Dermis microvascular lymphatic vessel endothelial cell (primary cell): ENCODE results near the gene TGM3. TPM values are rescaled to one million over a fixed set of nuclear protein-coding genes. Genes with fewer than 3 reads are reported as not detected.

ENCODE experiments used
- DNase-seq, 2 donors: peaks; one replicate each; pipeline versions ENCODE4 v3.0.0 to v3.0.0-alpha.2; 2010; ENCODE audit warnings: low read depth in 2 of 2
- total RNA-seq: library from RNA; depleted of rRNA; stranded (reverse); fragments of >200 nt; gene quantifications from 2 replicates; pipeline ENCODE4 v1.2.1, GENCODE V29; 2014

The TGM3 gene
- total RNA-seq, 1 donor from 2014 or later: not detected

DNA sequence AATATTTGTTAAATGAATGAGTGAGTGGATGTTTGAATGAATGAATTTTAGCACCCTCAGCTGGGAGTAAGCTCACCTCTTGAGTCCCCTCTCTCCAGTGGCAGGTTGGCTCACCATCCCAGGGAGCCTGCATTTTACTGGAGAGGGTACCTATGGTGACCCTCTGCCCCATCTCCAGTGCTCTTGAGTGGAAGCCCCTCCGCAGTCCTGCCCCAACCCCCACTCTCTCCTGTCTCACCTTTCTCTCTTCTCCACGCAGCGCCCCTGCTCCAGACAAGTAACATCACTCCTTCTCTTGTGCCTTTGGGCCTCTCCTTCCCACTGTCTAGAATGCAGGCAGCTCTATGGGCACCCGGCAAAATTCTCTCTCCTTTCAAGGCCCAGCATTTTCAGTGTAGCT, 11.3 kb downstream of the TGM3 start:
- DNase-seq: no peak

DNA sequence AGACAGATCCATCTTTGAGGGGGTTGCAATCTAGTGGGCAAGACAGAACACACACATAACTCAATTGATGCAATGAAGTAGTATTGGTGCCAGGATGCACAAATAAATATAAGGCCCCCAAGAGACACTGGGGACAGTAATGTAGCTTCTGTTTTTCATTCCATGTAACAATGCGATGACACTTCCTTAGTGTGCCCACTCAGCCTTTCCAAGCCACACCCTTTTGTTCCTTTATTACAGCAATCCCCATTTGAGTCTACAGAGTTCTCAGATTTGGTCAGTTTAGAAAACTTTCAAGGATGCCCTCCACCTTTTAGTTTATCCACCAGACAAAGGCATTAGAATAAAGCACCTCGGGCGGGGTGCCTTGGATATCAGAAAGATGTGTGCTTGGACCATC, 15.5 kb downstream of the TGM3 start:
- DNase-seq: no peak

DNA sequence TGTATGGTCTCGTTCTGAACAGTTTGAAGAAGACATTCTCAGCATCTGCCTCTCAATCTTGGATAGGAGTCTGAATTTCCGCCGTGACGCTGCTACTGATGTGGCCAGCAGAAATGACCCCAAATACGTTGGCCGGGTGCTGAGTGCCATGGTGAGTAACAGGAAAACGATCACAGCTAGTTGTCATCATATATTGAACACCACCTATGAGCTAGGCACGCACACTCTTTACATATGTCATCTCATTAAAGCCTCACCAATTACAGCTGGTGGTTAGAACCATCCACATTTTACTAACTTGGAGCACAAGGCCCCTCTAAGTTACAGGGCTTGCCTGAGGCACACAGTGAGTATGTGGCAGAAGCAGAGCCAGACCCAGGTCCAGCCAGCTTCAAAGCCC, 17.1 kb downstream of the TGM3 start:
- no peak for DNase-seq

DNA sequence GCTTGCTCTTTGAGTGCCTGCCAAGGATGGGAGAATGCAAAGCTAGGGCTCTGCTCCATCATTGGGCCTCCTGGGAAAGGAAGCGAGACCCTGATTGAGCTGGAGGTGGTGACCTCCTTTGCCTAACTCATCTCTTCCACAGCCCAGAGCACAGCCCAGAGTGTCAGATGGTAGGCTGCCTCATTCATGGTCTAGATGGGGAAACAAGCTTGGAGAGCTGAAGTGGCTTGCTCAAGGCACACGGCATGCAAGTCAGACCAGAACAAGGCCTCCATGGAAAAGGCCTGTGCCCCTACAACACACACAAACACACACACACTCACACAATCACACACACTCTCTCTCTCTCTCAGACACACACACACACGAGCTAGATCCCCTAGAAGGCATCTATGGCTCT, 17.5 kb downstream of the TGM3 start:
- DNase-seq: no peak

DNA sequence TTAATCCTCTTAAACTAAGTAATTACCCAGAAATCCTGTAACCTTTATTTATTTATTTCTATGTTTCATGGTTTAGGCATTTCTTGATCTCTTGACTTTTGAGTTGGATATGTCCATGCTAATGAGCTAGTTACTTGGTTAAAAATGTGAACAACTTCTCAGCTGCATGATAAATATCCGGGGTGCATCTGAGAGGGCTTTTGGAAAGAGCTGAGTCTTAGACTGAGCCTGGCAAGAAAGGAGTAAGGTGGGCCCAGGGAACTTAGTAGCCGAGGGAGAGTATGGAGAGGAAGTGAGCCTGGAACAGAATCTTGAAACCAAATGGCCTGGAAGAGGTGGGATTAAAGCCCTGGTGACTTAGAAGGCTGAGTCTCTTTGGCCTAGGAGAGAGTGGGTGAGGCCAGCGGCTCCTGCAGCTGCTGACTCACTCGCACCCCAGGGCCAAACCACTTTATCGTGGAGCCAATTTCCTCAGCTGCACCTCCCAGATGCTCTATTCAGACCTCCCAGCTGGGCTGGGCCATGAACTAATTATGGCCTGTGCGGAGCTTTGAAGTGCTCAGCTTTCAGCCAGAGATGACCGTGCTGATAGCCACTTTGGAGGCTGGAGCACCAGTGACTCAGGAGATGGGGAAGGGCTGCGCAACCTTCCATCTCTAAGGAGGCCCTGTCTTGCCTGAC, 19.1 kb downstream of the TGM3 start:
- no peak for DNase-seq

DNA sequence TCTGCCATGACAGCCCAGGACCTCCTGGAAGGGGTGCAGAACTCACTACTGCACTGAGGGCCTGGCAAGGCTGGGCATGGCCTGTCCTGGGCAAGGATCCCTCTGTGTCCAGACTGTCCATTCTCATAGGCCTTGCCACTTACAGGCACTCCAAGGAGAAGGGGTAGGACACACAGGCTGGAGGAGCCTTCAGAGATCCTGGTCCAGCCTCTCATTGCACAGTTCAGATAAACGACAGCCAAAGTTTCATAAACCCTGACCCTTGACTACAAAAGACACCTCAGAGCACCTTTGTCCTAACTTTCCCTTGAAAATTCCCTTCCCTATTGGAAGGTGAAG, 19.6 kb downstream of the TGM3 start:
- DNase-seq: no peak

DNA sequence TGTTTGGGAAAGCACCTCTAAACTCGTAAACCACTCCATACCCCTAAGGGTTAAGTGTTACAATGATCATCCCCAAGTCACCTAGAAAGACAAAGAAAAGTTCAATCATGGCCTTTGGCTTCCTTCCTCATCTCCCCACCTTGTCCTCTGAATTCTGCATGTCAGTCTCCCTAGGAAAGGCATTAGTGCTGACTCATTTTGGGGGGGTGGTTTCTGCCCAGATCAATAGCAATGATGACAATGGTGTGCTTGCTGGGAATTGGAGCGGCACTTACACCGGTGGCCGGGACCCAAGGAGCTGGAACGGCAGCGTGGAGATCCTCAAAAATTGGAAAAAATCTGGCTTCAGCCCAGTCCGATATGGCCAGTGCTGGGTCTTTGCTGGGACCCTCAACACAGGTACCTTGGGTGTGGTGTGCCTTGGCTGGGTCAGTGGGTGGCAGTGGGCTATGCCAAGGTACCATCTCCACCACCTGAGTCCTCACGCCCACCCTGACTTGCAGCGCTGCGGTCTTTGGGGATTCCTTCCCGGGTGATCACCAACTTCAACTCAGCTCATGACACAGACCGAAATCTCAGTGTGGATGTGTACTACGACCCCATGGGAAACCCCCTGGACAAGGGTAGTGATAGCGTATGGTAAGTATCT, 21.2 kb downstream of the TGM3 start:
- no peak for DNase-seq

DNA sequence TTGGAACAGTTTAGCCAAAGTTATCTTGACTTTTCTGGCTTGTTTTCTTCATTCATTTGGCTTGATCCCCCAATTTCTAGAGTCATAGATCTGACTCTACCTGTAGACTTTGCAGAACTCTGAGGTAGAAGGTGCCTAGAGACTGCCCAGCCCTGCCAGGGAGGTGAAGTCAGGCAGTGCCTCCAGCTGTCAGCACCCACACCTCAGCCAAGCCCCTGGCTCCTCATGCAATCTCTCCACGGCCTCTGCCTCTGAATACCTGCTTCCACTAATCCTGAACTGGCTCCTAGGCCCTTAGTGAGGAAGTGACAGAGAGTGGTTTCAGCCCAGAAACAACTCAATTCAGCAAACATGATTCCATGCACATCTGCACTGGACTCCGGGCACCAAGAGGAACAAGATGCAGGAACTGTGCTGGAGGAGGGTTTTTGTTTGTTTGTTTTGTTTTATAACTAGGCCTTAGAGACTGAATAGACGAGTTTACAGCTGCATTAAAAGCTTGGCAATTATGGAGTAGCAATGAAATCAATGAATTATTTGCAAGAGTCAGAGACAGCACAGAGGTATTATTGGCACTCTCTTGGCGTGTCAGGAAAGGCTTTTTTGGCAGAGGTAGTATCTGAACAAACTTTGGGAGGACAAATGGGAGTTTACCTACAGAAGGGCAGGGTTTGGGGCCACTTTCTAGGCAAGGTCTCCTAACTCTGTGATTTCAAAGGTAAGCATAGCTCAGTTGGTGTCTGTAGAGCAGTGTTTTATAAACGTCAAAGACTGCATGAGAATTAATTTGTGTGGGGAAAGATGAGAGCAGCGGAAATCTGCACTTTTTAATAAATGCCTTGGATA, 25.2 kb downstream of the TGM3 start:
- no peak for DNase-seq

DNA sequence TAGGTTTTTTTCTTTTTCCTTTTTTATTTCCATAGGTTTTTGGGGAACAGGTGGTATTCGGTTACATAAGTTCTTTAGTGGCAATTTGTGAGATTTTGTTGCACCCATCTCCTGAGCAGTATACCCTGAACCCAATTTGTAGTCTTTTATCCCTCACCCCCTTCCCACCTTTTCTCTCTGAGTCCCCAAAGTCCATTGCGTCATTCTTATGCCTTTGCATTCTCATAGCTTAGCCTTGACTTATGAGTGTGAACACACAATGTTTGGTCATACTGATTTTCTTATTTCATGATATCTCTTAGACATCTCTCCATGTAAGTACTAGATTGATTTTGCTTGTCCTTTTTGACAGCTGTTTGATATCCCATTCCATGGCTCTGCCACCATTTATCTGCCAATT, 27.2 kb downstream of the TGM3 start:
- DNase-seq: no peak

DNA sequence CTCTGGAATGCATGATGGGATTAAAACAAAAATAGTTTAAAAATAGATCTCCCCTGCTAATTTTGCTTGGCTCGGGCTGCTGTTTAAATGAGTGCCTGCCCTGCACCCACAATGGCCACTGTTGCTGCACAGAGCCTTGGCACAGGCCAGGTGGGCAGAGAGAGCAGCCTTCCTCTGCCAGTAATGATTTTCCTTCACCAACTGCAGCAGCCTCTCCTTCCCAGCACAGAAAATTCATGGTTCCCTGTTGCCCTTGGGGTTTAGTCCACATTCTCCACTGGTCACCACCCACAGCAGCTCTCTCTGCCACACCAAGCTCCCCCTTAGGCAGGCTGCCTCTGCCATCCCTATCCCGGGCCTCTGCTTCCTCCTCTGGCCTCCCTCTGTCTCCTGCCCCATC, 30.2 kb downstream of the TGM3 start:
- no peak for DNase-seq

DNA sequence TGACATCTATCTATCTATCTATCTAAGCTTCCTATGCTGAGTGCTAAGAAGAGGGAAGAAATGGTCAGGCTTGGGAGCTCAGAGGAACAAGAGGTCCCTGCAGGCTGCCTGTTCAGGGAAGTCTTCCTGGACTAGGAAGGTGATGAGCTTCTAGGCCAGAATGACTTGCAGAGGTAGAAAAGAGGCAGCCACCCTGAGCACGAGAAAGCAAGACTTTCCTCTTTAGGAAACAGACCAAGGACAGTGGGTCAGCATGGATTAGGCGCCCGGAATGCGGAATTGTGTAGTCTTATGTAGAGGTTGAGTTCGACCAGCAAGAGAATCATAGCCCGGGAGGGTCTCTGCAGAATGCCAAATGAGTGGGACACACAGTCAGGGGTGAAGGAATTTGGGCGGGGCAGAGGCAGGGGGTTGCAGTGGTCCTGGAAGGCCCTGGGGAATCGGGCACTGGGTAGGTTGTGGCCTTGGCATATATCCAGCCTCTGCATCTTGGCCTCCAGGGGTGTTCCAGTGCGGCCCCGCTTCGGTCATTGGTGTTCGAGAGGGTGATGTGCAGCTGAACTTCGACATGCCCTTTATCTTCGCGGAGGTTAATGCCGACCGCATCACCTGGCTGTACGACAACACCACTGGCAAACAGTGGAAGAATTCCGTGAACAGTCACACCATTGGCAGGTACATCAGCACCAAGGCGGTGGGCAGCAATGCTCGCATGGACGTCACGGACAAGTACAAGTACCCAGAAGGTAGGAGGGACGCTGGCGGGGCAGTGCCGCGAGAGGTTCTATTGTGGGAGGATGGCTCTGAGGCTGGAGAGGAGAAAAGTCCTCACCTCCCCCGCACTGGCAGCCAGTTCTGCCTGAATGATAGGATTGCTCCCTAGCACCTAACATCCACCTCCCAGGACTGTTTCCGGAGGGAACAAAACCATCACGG, 32.1 kb downstream of the TGM3 start:
- DNase-seq: no peak

DNA sequence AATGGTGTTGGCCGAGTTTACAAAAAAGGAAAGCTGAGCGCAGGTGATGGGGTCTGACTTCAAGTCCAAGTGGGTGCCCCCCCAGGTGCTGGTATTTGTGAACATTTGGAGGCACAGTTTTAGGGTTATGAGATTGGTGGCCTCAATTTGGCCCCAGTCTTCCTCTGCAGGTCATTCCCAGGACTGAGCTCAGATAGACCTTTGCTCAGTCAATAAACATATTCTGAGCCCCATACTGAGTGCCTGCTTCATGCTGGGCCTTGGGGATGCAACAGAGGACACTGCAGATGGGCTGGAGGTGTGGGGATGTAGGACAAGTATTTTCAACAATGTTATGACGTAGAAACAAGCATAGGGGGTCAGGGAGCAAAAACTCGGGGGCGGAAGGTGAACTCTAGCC, 33.5 kb downstream of the TGM3 start:
- no peak for DNase-seq

DNA sequence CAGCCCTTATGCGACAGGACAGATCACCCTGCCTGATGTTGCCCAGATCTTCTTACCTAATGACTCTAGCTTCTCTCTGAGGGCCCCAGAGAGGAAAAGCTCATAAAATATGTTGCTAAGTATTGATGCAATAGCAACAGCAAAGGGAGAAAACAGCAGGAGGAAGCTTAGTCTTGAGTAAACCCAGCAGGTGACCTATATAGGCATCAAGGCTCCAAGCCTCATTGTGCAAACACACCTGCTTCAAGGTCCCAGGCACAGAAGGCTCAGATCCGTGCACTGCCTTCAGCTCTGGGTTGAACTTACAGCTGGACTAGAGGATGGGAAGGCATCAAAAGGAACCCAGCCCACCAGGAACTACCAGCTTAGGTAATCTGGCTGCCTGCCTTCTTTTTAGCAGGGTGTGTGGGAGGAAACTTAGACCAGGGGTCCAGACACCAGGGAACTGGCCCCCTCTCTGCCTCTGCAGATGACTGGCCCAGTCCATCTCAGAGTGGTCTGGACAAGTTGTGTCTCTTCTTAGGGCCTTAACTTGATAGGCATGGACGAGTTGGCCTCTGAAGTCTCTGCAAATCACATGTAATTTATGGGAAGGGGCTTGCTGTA, 34.4 kb downstream of the TGM3 start:
- DNase-seq: no peak

DNA sequence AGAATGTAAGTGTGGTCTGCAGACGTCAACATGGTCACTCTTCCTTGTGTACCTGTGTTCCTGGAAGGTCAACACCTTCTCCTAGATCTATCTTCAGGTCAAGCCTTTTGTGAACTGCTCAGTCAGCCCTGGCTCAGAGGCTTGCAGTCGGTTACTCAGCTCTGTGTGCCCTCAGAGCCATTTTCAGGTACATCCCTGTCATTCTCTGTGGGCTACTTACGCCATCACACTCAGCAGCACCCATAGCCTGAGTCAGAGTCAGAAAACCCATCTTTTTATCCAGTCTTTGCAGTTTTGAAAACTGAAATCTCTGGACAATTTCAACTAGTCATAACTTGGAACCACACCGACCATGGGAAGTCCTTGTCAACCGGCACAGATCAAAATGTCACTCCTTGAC, 35.3 kb downstream of the TGM3 start:
- no peak for DNase-seq

DNA sequence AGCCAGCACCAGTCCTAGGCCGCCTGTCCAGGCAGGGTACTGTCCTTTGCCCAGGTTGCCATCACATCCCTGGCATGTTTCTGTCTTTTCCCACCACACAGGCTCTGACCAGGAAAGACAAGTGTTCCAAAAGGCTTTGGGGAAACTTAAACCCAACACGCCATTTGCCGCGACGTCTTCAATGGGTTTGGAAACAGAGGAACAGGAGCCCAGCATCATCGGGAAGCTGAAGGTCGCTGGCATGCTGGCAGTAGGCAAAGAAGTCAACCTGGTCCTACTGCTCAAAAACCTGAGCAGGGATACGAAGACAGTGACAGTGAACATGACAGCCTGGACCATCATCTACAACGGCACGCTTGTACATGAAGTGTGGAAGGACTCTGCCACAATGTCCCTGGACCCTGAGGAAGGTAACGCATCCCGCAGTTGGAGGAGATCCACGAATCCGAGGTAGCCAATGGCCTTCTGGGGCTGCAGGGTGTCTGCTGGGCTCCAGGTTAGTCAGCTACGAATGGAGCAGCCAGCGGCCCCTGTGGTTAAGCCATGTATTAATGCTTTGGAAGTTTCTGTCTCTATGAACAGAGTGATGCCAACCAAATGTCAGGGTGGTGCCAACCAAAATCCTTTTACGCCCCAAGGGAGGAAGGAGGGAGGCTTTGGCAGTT, 36.2 kb downstream of the TGM3 start:
- DNase-seq: no peak

DNA sequence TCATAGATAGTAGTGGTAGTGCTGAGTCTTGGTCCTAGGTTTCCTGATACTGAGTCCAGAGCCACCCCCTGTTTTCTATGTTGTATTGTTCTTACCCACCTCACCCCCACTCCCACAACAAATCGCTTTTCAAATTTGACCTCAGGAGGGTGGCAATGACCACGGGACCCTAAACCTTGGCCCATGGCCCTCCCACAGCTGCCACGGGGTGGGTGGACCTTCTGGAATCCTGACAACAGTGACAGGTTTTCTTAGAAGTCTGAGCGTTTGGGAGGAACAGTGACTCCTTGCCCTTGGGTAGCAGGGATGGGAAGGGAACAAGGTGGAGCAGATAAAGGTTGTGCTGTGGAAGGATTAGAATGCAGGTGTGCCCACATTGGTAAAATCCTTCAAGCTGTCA, 36.9 kb downstream of the TGM3 start:
- DNase-seq: no peak

DNA sequence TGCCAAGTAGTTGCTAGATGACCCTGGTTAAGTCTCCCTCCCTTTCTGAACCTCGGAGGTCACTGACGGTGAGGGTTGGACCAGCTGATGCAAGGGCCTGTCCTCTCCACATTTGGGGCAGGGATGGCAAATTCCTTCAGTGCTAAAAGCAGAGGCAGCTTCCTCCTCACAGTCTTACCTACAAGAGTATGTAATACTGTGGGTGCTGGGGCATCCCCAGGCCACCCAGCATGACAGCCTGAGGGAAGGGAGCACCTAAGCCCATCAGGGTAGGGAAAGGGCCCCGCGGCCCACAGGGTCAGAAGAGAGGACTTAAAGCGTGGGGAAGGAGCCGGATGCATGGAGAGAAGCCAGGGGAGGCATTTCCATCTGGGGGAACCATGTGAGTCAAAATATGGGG, 38.0 kb downstream of the TGM3 start:
- DNase-seq: no peak

DNA sequence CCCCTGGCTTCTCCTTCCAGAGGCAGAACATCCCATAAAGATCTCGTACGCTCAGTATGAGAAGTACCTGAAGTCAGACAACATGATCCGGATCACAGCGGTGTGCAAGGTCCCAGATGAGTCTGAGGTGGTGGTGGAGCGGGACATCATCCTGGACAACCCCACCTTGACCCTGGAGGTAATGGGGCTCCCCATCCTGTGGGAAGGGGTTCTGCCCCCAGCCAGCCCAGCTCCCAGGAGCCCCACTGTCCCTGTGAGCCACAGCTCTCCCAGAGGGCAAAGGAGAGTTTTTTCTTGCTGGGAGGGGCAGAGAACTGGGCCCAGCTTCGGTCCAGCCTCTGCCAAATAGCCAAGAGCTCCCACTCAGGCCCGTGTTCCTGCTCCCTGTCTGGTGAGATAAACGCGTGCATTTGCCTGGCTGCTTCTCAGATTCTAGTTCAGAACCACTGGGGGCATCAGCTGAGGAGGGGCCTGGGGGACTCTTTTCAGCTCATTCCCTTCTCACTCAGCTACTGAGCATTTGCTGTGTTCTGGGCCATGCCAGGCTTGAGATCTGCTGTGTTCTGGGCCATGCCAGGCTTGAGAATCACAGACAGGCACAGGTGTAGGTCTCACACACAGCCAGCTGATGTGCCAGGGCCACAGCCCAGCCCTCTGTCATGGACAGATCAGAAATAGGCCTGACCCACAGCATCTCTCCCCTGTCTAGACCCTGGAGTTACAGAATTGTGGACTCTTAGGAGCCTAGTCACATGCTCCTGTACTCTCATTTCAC, 39.5 kb downstream of the TGM3 start:
- no peak for DNase-seq

DNA sequence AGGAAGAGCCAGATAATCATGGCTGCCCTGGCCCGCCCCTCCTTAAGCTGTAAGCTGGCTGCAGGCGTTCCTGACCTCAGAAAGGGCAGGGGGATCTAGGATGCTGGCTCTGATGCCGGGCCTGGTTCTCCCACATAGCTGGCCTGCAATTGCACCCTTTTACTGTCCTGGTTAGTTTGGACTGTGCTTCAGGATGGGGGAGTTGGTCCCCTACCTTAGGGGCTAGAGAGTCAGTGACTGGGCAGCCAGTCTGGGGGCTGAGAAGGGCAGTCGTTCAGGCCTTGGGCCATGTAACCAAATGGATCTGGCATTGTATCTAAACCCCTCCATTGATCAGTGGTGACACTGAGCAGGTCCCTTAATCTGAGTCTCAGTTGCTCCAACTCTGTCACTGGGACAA, 40.7 kb downstream of the TGM3 start:
- DNase-seq: no peak

DNA sequence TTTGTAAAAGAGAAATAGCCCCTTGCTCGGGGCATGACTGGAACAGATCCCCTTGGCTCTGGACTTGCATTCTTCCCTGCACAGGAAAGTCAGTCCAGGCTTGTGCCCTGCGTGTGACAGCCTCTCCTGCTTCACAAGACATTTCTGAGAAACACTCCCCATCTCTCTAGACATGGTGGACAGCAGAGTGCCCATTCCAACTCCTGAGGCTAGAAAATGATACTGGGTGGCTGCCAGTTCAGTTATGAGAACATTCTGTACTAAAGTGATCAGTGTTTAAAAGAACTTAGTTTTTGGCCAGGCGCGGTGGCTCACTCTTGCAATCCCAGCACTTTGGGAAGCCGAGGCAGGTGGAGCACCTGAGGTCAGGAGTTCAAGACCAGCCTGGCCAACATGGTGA, 41.3 kb downstream of the TGM3 start:
- DNase-seq: no peak
